GM18505 (cell line): ENCODE results near the gene GNPTG.

ENCODE experiments used
- ATAC-seq: cut with Tn5 transposase; IDR thresholded peaks from one replicate; pipeline ENCODE4 v1.9.1; 2021; ENCODE audit not compliant: unreplicated experiment
- POLR2A ChIP-seq: IDR thresholded peaks from 4 replicates; pipeline ENCODE4 v1.6.1; 2011; ENCODE audit warnings: borderline replicate concordance; ENCODE audit not compliant: insufficient read depth, insufficient read length; ENCODE audit errors: extremely low read depth

GNPTG gene

GRCh38 chr16:1354815-1355540 is 3.2 kb downstream of the GNPTG start:
- no peak for ATAC-seq
- no peak for TF ChIP-seq POLR2A

- ATAC-seq, result no peak
- TF ChIP-seq POLR2A, result no peak
Observed at GRCh38 chr16:1355591-1355990, 3.9 kb downstream of the GNPTG start.

- TF ChIP-seq POLR2A, result no peak
- no peak for ATAC-seq
Observed at GRCh38 chr16:1356061-1356900, 4.5 kb downstream of the GNPTG start.

- TF ChIP-seq POLR2A, result no peak
- no peak for ATAC-seq
Observed at GRCh38 chr16:1357906-1358566, 6.3 kb downstream of the GNPTG start.

GRCh38 chr16:1361685-1362360 is 10.1 kb downstream of the GNPTG start:
- ATAC-seq, result no peak
- no peak for TF ChIP-seq POLR2A

- no peak for ATAC-seq
- no peak for TF ChIP-seq POLR2A
Observed at GRCh38 chr16:1362807-1363206, 11.1 kb downstream of the GNPTG start.

- no peak for ATAC-seq
- TF ChIP-seq POLR2A, result no peak
Observed at GRCh38 chr16:1363501-1364041, 11.8 kb downstream of the GNPTG start.

GRCh38 chr16:1364510-1364909 is 12.8 kb downstream of the GNPTG start:
- TF ChIP-seq POLR2A, result no peak
- ATAC-seq, result no peak

- no peak for ATAC-seq
- TF ChIP-seq POLR2A, result no peak
Observed at GRCh38 chr16:1366060-1366711, 14.5 kb downstream of the GNPTG start.

- no peak for TF ChIP-seq POLR2A
- no peak for ATAC-seq
Observed at GRCh38 chr16:1366712-1367299, 15.1 kb downstream of the GNPTG start.

- no peak for TF ChIP-seq POLR2A
- no peak for ATAC-seq
Observed at GRCh38 chr16:1367486-1368174, 15.9 kb downstream of the GNPTG start.
